Mesothelial cell of epicardium (in vitro differentiated cells): ENCODE results near the gene BMX. TPM values are rescaled to one million over a fixed set of nuclear protein-coding genes. Genes with fewer than 3 reads are reported as not detected.
A peak's percentile ranks its signal among the peaks of the same experiment; 100 is the strongest.

Experiments used
- DNase-seq, 2 experiments: peaks; one replicate each; pipeline ENCODE4 v3.0.0; 2021; ENCODE audit warnings: low spot score in 2 of 2; ENCODE audit not compliant: unreplicated experiment in 2 of 2
- H3K27ac Mint-ChIP-seq: 2 replicates; pipeline ENCODE4 v1.8.0; 2021; ENCODE audit warnings: mixed read lengths
- H3K27me3 Mint-ChIP-seq: 2 replicates; pipeline ENCODE4 v1.8.0; 2021; ENCODE audit warnings: low read depth, mixed read lengths
- H3K36me3 Mint-ChIP-seq: 2 replicates; pipeline ENCODE4 v1.8.0; 2021; ENCODE audit warnings: mixed read lengths
- H3K4me1 Mint-ChIP-seq: 2 replicates; pipeline ENCODE4 v1.8.0; 2021; ENCODE audit warnings: mixed read lengths
- H3K4me3 Mint-ChIP-seq: 2 replicates; pipeline ENCODE4 v1.8.0; 2021; ENCODE audit warnings: mild to moderate bottlenecking, moderate library complexity, mixed read lengths
- H3K9me3 Mint-ChIP-seq: 2 replicates; pipeline ENCODE4 v1.8.0; 2021; ENCODE audit warnings: mixed read lengths
- total RNA-seq: library from RNA; stranded (reverse); gene quantifications from 3 replicates; pipeline ENCODE4 v1.2.1, GENCODE V29; 2021
- TF ChIP-seq, protein P1 (sequence below): fragments of 200-600 bp; sonication (generic); IDR thresholded peaks from one replicate; pipeline ENCODE4 v1.5.0; 2021; ENCODE audit warnings: antibody characterized with exemption; ENCODE audit not compliant: unreplicated experiment

Gene BMX
- total RNA-seq, 1 donor from 2014 or later: not detected

GRCh38 chrX:15594371-15594770 is 93.8 kb downstream of the BMX start:
- DNase-seq: no peak
- Mint-ChIP-seq H3K4me3 (no peak overlapping the region), H3K9me3 (no peaks in the 10 kb centered on the region), H3K4me1 (peaks cover 20% of the 10 kb centered on the region), H3K27ac (no peak overlapping the region), H3K27me3 (peaks cover 3% of the 10 kb centered on the region), H3K36me3 (no peaks in the 10 kb centered on the region)
- TF ChIP-seq, protein P1, sequence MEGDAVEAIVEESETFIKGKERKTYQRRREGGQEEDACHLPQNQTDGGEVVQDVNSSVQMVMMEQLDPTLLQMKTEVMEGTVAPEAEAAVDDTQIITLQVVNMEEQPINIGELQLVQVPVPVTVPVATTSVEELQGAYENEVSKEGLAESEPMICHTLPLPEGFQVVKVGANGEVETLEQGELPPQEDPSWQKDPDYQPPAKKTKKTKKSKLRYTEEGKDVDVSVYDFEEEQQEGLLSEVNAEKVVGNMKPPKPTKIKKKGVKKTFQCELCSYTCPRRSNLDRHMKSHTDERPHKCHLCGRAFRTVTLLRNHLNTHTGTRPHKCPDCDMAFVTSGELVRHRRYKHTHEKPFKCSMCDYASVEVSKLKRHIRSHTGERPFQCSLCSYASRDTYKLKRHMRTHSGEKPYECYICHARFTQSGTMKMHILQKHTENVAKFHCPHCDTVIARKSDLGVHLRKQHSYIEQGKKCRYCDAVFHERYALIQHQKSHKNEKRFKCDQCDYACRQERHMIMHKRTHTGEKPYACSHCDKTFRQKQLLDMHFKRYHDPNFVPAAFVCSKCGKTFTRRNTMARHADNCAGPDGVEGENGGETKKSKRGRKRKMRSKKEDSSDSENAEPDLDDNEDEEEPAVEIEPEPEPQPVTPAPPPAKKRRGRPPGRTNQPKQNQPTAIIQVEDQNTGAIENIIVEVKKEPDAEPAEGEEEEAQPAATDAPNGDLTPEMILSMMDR: no peak

- Mint-ChIP-seq H3K4me1 (peaks cover 27% of the 10 kb centered on the region), H3K27me3 (no peaks in the 10 kb centered on the region), H3K27ac (peak overlapping the region; percentile 2), H3K36me3 (no peaks in the 10 kb centered on the region), H3K4me3 (no peak overlapping the region), H3K9me3 (peaks cover 4% of the 10 kb centered on the region)
- TF ChIP-seq, protein P1: no peak
- no peak for DNase-seq
Measured at GRCh38 chrX:15598026-15598425, 97.4 kb downstream of the BMX start.

- no peak for DNase-seq
- Mint-ChIP-seq H3K4me1 (peaks cover 29% of the 10 kb centered on the region), H3K27me3 (no peaks in the 10 kb centered on the region), H3K27ac (no peak overlapping the region), H3K4me3 (no peak overlapping the region), H3K36me3 (no peaks in the 10 kb centered on the region), H3K9me3 (peaks cover 7% of the 10 kb centered on the region)
- TF ChIP-seq, protein P1: no peak
Measured at GRCh38 chrX:15599461-15599860, 98.9 kb downstream of the BMX start.

DNA sequence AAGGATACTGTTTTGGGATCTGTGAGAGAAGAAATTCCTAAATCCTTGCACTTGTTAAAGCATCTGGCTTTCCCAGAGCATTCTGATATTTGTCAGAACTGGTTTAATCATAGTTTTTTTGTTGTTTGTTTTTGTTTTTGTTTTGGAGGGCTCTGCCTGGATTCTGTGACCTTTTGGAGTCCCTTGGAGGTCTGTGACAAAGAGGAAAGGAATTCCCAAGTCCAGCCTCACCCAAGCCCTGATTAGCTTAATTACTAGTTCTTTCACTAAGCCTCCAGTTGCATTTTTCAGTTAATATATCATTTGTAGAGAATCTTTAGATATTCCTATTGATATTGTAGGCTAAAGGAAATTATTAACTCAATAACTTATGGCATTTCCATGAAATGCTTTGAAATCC is 99.4 kb downstream of the BMX start:
- TF ChIP-seq, protein P1: no peak
- Mint-ChIP-seq H3K4me3 (no peak overlapping the region), H3K9me3 (peaks cover 7% of the 10 kb centered on the region), H3K27ac (no peak overlapping the region), H3K4me1 (peaks cover 29% of the 10 kb centered on the region), H3K27me3 (no peaks in the 10 kb centered on the region), H3K36me3 (no peaks in the 10 kb centered on the region)
- DNase-seq: no peak

DNA sequence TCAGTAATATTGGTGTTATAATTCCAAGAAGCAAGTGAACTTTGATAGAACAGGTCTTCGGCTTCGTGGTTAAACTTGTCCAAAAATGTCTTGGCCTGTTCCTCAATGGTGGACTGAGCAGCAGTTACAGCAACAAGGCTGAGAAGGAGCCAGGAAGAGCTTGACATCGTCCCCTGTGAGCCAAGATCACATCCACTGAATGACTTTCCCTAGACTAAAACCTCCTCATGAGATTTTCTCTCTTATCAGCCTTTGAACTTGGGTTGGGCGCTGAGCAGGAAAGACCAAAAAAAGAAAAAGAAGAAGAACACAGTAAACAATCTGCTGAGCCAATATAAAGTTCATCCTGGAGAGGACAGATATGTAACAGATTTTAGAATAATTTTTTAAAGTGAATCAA is 100.1 kb downstream of the BMX start, which contains the start of gene ACE2:
Gene ACE2 (minus strand): TSS at position 216 of the 400 bp plus-strand sequence. CDS start 49 bp downstream, at position 167.
- H3K27ac Mint-ChIP-seq: no peak within 1 kb of the TSS
- no peaks in the 10 kb centered on the region for H3K27me3 Mint-ChIP-seq
- H3K4me3 Mint-ChIP-seq: no peak within 1 kb of the TSS
- peaks cover 7% of the 10 kb centered on the region for H3K9me3 Mint-ChIP-seq
- TF ChIP-seq, protein P1: no peak
- no peak for DNase-seq
- no peaks in the 10 kb centered on the region for H3K36me3 Mint-ChIP-seq
- H3K4me1 Mint-ChIP-seq: peaks cover 32% of the 10 kb centered on the region

- H3K4me3 Mint-ChIP-seq: no peak overlapping the region
- no peak for DNase-seq
- TF ChIP-seq, protein P1: no peak
- no peaks in the 10 kb centered on the region for H3K36me3 Mint-ChIP-seq
- peaks cover 35% of the 10 kb centered on the region for H3K4me1 Mint-ChIP-seq
- H3K27ac Mint-ChIP-seq: no peak overlapping the region
- peaks cover 7% of the 10 kb centered on the region for H3K9me3 Mint-ChIP-seq
- no peaks in the 10 kb centered on the region for H3K27me3 Mint-ChIP-seq
Measured at GRCh38 chrX:15601932-15602331, 101.3 kb downstream of the BMX start.
